A549 (cell line): ENCODE data around the gene HOXC6. TPM values are rescaled to one million over a fixed set of nuclear protein-coding genes. Genes with fewer than 3 reads are reported as not detected.

ENCODE experiments used
- ATAC-seq, 2 experiments: fragments of 200-7000 bp in 1 of 2; fragments of >200 bp in 1 of 2; cut with Nextera tagmentation in 1 of 2; cut with Tn5 transposase in 1 of 2; 3 replicates each; pipeline versions ENCODE4 v1.8.0 to v1.9.1; 2018 to 2020; ENCODE audit warnings: mild to moderate bottlenecking in 1 of 2, moderate library complexity in 1 of 2
- CTCF ChIA-PET: fragments of 300-600 bp; sonication (Branson Sonifier 250); formaldehyde crosslinking; extraction: SDS; loops from one replicate; lab custom pipeline; 2021; ENCODE audit warnings: antibody characterized with exemption, inconsistent platforms; lab: Yijun Ruan, JAX
- POLR2A ChIA-PET: fragments of 350-600 bp; formaldehyde crosslinking; extraction: SDS; loops from one replicate; lab custom pipeline; 2021; ENCODE audit warnings: antibody characterized with exemption, inconsistent platforms; lab: Yijun Ruan, JAX
- DNase-seq, 2 experiments: peaks; one replicate each; pipeline versions ENCODE4 v3.0.0 to v3.0.0-alpha.2; 2011 to 2016; ENCODE audit warnings: low read depth in 1 of 2, low spot score in 1 of 2
- FAIRE-seq: peaks from 2 replicates; lab custom pipeline; 2011; peaks lifted over from hg19 to GRCh38; lab: Jason Lieb, UNC
- H3K27ac ChIP-seq, 2 experiments: fragments of >200 bp; sonication (Bioruptor Twin); formaldehyde crosslinking; 3 replicates each; pipeline ENCODE4 v1.5.1; 2016 to 2017
- H3K4me1 ChIP-seq: fragments of >200 bp; sonication (Bioruptor Twin); formaldehyde crosslinking; 3 replicates; pipeline ENCODE4 v1.6.1; 2016
- H3K4me2 ChIP-seq: fragments of >200 bp; sonication (Bioruptor Twin); formaldehyde crosslinking; 3 replicates; pipeline ENCODE4 v1.6.1; 2016
- H3K4me3 ChIP-seq: fragments of >200 bp; sonication (Bioruptor Twin); formaldehyde crosslinking; 3 replicates; pipeline ENCODE4 v1.5.1; 2016
- H3K9me3 ChIP-seq: fragments of >200 bp; sonication (Bioruptor Twin); formaldehyde crosslinking; 3 replicates; pipeline ENCODE4 v1.6.1; 2016
- ATOH8 ChIP-seq: fragments of 250-450 bp; sonication (Bioruptor Pico); IDR thresholded peaks from 2 replicates; pipeline ENCODE4 v1.5.0; 2020; ENCODE audit warnings: low read depth, mild to moderate bottlenecking, moderate library complexity
- CHD2 ChIP-seq: fragments of 150-350 bp; IDR thresholded peaks from 2 replicates; pipeline ENCODE4 v1.6.1; 2014; ENCODE audit warnings: low read length; ENCODE audit not compliant: partially characterized antibody
- EHF ChIP-seq: fragments of 250-450 bp; sonication (Bioruptor Pico); IDR thresholded peaks from 2 replicates; pipeline ENCODE4 v1.5.0; 2020; ENCODE audit warnings: mild to moderate bottlenecking
- ELK1 ChIP-seq: fragments of 150-350 bp; IDR thresholded peaks from 2 replicates; pipeline ENCODE4 v1.6.1; 2014; ENCODE audit warnings: low read depth, mild to moderate bottlenecking, low read length
- FOSB ChIP-seq: fragments of 250-450 bp; sonication (Bioruptor Pico); IDR thresholded peaks from 2 replicates; pipeline ENCODE4 v1.5.0; 2020; ENCODE audit warnings: mild to moderate bottlenecking, moderate library complexity
- FOXS1 ChIP-seq: fragments of 250-450 bp; sonication (Bioruptor Pico); IDR thresholded peaks from 2 replicates; pipeline ENCODE4 v1.5.0; 2020; ENCODE audit warnings: mild to moderate bottlenecking, moderate library complexity
- GATA3 ChIP-seq: IDR thresholded peaks from 2 replicates; pipeline ENCODE4 v1.6.1; 2012; ENCODE audit warnings: borderline replicate concordance
- MAX ChIP-seq: IDR thresholded peaks from 2 replicates; pipeline ENCODE4 v1.6.1; 2012
- NR3C1 ChIP-seq: fragments of >200 bp; sonication (Bioruptor Twin); formaldehyde crosslinking; IDR thresholded peaks from 3 replicates; pipeline ENCODE4 v1.6.1; 2017
- POLR2AphosphoS2 ChIP-seq: conservative IDR thresholded peaks from 2 replicates; pipeline ENCODE4 v1.6.1; 2012; ENCODE audit warnings: low read length, improper control_type of control experiment, inconsistent platforms
- RCOR1 ChIP-seq: fragments of 150-350 bp; IDR thresholded peaks from 2 replicates; pipeline ENCODE4 v1.6.1; 2014; ENCODE audit warnings: antibody characterized with exemption, low read length, low read depth
- REST ChIP-seq: fragments of 200-600 bp; sonication (generic); IDR thresholded peaks from 2 replicates; pipeline ENCODE4 v1.6.1; 2016; ENCODE audit warnings: antibody characterized with exemption, mild to moderate bottlenecking, moderate library complexity
- RNF2 ChIP-seq: fragments of 200-600 bp; sonication (generic); IDR thresholded peaks from 2 replicates; pipeline ENCODE4 v1.6.1; 2016; ENCODE audit warnings: low read depth, mild to moderate bottlenecking, antibody characterized with exemption, moderate library complexity, borderline replicate concordance
- USF2 ChIP-seq: fragments of 450-650 bp; IDR thresholded peaks from 2 replicates; pipeline ENCODE4 v1.6.1; 2014; ENCODE audit warnings: antibody characterized with exemption
- ZSCAN20 ChIP-seq: fragments of 250-450 bp; sonication (Bioruptor Pico); IDR thresholded peaks from 2 replicates; pipeline ENCODE4 v1.8.0; 2022; ENCODE audit warnings: mild to moderate bottlenecking, moderate library complexity
- WGBS: methylation state at CpG from one replicate; pipeline ENCODE4 v1.1.6; 2017; ENCODE audit errors: missing lambda C conversion rate; 5-methylcytosine and 5-hydroxymethylcytosine counted together
- polyA plus RNA-seq, 4 experiments: library from polyadenylated mRNA; depleted of rRNA in 3 of 4; stranded (reverse); fragments of >200 nt; fragmentation: RNase III in 1 of 4; extraction: RNeasy Plus Mini Kit Qiagen cat#74134 plus additional on column Dnase treatment in 1 of 4; gene quantifications; 2 replicates in 3 of 4; 3 replicates in 1 of 4; pipeline ENCODE4 v1.2.3, GENCODE V29; 2011 to 2017

Gene HOXC6
- polyA plus RNA-seq, 2 of the 4 experiments (the other 2 are of a cell fraction) = 5.2 to 6.0 TPM

GRCh38 chr12:54010972-54011664 lies 17.1 kb upstream of the HOXC6 start:
- H3K4me1 ChIP-seq = peaks cover 52% of the 10 kb centered on the region
- TF ChIP-seq NR3C1 = no peak
- no peak for TF ChIP-seq GATA3
- no peak for TF ChIP-seq POLR2AphosphoS2
- TF ChIP-seq RCOR1 = no peak
- no peak for TF ChIP-seq ELK1
- no peak for TF ChIP-seq ATOH8 (CRISPR knock-in tag)
- TF ChIP-seq, all 56 proteins: peak for 0
- DNase-seq (no peak), ATAC-seq (no peak), FAIRE-seq (no peak)
- Histone ChIP-seq H3K4me3 (no peak overlapping the region), H3K27ac (peak overlapping the region in 1 of 2 experiments; percentile 97; a peak in 3 of 6 replicates), H3K4me2 (peak overlapping the region; percentile 87), H3K9me3 (no peaks in the 10 kb centered on the region)
- ChIA-PET POLR2A (no interaction called here), CTCF (interaction anchor here (1.3 to 28.7 kb wide), 4 partner anchors 19 to 209 kb away, joined by 4 to 1074 read pairs (median 15); partner anchors contain the start of genes HOXC5 and SMUG1)
- WGBS = 61% methylated on average over 17 of the region's 17 CpGs

GRCh38 chr12:54011665-54012532 lies 16.3 kb upstream of the HOXC6 start:
- CTCF ChIA-PET = interaction anchor here (28.7 kb wide), 1 partner anchor 188 kb away, joined by 1074 read pairs; the partner anchor contains the start of gene SMUG1

More at GRCh38 chr12:54011665-54012532, 16.3 kb upstream of the HOXC6 start:
- DNase-seq (no peak), ATAC-seq (no peak)
- Histone ChIP-seq H3K4me2 (peak overlapping the region; percentile 87), H3K27ac (peak overlapping the region in 1 of 2 experiments; percentile 77; a peak in 3 of 6 replicates)
- no peak for TF ChIP-seq REST
- no peak for TF ChIP-seq FOXS1 (CRISPR knock-in tag)
- no peak for TF ChIP-seq CHD2
- no peak for TF ChIP-seq EHF (CRISPR knock-in tag)
- TF ChIP-seq RCOR1 = no peak
- TF ChIP-seq ZSCAN20 = no peak
- no peak for TF ChIP-seq FOSB (CRISPR knock-in tag)
- no peak for TF ChIP-seq USF2
- TF ChIP-seq MAX = no peak
- TF ChIP-seq RNF2 = no peak
- TF ChIP-seq, all 56 proteins: peak for 0
- H3K9me3 ChIP-seq = no peaks in the 10 kb centered on the region
- WGBS = 82% methylated on average over 14 of the region's 14 CpGs
- no peak overlapping the region for H3K4me3 ChIP-seq
- FAIRE-seq = no peak
- POLR2A ChIA-PET = no interaction called here
- peaks cover 52% of the 10 kb centered on the region for H3K4me1 ChIP-seq
